HG03097 (cell line): Measurements from ENCODE around the gene L3MBTL1.

Source experiments
- ATAC-seq: cut with Tn5 transposase; IDR thresholded peaks from one replicate; pipeline ENCODE4 v1.9.1; 2021; ENCODE audit not compliant: unreplicated experiment, low FRiP score

Gene L3MBTL1

GRCh38 chr20:43534791-43535350 is 27.4 kb downstream of the L3MBTL1 start:
- ATAC-seq, result no peak

GRCh38 chr20:43535370-43536004 is 28.0 kb downstream of the L3MBTL1 start:
- ATAC-seq, result no peak

- ATAC-seq, result no peak
Measured at GRCh38 chr20:43536041-43536816, 28.7 kb downstream of the L3MBTL1 start.

GRCh38 chr20:43536817-43537440 is 29.4 kb downstream of the L3MBTL1 start:
- no peak for ATAC-seq

DNA sequence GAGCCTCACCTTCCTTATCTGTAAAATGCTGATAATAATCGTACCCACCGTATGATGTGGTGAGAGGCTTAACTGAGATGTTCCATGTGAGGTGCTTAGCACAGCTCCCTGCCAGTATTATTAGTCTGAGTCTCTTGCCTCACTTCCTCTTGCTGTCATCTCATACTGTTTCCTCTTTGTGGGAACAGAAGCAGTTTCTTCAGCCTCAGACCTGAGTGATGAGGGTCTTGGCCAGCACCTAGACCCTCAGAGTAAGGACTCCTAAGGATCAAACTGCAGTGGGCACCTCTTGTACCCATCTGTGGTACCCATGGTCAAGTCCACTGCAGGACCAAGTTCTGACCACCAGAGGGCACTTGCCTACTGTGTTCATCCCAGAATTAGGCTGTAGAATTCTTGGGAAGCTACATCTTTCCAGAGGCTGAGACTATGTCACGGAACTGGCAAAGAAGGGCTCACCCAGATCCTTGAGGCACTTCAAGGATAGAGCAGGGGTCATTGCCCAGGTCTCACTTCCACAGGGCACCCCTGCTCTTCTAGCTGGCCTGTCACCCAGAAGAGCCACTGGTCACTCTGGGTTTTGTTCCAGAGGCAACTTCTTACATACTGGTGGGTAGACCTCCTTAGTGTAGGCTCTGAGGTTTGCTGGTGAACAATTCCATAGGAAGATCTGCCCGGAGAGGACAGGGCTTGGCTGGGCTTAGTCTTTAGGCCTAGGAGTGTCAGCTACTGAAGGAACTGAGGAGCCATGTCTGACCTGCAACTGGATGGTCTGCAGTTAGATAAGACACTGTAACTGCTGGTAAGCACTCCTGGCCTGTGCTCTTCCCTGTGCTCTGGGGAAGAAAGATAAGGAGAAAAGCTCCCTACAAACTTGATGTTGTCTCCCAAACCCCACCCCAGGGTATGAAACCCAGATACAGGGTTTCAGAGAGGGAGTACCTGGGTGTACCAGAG is 30.7 kb downstream of the L3MBTL1 start:
- ATAC-seq, result no peak

- ATAC-seq, result no peak
Measured at GRCh38 chr20:43538878-43539700, 31.6 kb downstream of the L3MBTL1 start.

- no peak for ATAC-seq
Measured at GRCh38 chr20:43539975-43540672, 32.6 kb downstream of the L3MBTL1 start.

- ATAC-seq, result no peak
Measured at GRCh38 chr20:43540673-43541060, 33.2 kb downstream of the L3MBTL1 start.

GRCh38 chr20:43541214-43541613 is 33.7 kb downstream of the L3MBTL1 start:
- no peak for ATAC-seq

- ATAC-seq, result no peak
Measured at GRCh38 chr20:43542161-43542560, 34.7 kb downstream of the L3MBTL1 start.

DNA sequence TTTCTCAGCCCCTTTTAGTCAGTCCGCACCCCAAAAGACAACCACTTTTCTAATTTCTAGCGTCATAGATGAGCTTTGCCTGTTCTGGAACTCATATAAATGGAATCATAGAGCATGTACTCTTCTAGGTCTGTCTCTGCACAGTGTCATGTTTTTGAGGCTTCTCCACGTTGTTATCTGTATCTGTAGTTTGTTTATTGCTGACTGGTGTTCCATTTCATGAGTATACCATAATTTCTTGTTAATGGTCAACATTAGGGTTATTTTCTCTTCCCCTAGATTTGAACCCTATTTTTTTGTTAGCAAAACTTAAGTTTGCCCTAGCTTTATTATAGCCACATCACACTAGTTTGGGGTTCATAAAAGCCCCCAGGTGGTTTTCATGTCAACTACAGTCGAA is 35.2 kb downstream of the L3MBTL1 start:
- ATAC-seq, result no peak

- no peak for ATAC-seq
Measured at GRCh38 chr20:43543138-43543537, 35.6 kb downstream of the L3MBTL1 start.

GRCh38 chr20:43544501-43544900 is 37.0 kb downstream of the L3MBTL1 start:
- no peak for ATAC-seq

DNA sequence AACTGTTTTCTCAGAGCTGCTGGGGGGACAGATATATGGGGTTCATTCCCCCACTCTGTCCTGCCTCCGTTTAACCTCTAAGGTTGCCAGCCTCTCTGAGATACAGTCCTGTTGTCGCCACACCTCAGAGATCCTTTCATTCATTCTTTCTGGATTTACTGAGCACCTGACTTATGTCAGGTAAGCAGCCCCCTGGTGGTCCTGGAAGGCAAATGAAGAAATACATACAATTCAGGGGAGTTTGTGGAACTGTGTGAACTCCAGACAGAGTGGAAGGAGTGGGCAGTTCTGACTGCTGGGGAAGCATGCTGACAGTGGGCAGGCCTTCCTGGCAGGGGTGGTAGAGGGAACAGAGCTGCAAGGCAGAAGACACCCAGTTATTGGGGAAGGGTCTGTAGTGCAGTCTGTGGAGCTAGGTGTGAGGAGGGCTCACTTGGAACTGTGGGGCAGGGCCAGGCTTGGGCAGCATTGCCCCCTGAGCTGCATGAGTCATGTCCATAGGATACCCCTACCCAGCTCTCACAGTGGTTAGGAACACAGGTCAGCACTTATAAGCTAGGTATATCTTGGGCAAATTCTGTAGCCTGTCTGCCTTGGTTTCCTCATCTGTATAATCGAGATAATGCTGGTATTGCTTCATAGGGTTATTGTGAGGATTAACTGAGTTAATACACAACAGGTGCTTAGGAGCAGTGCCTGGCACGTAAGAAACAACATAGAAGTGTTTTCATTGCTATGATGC is 38.5 kb downstream of the L3MBTL1 start:
- ATAC-seq, result no peak

DNA sequence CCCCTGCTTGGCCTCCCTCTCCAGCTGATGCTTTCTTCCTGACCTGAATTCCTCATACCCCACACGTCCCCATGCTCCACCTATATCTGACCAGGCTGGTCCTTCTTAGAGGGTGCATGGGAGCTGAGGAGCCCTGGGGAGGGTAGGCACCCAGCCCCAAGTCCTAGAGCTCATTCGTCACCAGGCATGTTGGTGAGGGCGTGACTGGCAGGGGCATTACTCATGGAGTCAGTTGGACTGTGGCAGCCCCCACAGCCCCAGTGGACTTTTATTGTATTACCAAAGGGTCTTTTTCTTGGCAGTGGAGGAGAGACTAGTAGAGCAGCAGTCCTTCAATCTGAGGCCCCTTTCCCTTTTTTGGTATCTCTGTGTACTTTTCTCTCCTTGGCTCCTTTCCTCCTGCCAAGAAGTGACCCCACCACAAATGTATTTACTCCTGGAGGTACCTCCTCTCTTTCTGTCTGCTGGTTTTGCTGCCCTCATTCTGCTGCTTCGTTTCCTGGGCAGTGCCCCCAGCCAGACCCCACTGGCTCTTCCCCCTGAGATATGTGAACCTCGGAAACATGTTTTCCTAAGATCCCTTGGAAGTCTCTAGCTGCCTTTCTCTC is 40.9 kb downstream of the L3MBTL1 start:
- ATAC-seq, result no peak

DNA sequence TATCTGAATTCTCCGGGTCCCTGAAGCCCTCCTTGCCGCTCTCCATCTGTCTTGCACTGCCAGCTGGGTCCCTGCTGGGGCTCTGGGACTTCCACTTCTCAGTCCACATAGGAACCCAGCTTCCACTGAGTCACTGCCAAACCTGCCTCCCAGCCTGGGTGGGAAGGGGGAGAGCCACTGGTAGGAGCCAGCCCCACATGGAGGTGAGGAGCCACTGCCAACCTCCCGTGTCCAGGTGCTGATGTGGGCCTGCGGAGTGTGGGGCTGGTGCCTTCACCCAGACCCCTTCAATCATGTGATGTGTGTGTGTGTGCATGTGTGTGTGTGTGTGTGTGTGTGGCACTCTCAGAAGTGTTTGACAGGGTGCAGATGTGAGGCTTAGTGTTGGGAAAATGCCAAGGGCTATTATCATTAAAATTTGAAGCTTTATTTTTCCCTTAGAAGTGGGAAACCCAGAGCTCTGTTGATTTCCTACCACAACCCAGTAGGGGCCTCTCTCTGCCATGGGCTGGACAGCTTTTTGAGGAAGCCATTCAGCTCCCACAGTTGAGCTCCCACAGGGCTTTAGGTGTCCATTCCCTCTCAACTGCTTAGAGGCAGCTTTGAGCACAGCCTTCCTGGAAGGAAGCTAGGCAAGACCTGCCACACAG is 42.0 kb downstream of the L3MBTL1 start:
- ATAC-seq, result no peak

DNA sequence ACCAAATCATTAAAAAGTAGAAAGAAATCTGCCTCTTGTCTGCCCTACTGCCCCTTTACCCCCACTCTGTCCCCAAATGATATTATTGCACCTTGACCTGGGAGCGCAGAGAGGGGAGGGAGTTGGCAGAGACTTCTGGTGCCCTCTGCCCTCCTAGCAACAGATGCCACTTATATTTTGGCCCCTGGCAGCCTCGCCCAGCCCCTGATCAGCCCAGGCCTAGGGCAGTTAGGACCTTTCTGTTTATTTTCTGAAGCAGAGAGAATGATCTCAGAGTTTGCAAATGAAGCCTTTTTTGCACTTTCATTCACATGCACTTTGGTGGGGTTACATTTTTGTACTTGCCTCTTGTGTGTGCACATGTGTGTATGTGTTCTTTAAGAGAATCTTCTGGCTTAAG is 43.0 kb downstream of the L3MBTL1 start:
- no peak for ATAC-seq
